ENCODE data around the gene CETP. TPM values are rescaled to one million over a fixed set of nuclear protein-coding genes. Genes with fewer than 3 reads are reported as not detected.
A peak's percentile ranks its signal among the peaks of the same experiment; 100 is the strongest.

Gene CETP
- total and polyA plus RNA-seq, 12 donors: 1.2 to 7.9 (median 2.8) TPM

DNA sequence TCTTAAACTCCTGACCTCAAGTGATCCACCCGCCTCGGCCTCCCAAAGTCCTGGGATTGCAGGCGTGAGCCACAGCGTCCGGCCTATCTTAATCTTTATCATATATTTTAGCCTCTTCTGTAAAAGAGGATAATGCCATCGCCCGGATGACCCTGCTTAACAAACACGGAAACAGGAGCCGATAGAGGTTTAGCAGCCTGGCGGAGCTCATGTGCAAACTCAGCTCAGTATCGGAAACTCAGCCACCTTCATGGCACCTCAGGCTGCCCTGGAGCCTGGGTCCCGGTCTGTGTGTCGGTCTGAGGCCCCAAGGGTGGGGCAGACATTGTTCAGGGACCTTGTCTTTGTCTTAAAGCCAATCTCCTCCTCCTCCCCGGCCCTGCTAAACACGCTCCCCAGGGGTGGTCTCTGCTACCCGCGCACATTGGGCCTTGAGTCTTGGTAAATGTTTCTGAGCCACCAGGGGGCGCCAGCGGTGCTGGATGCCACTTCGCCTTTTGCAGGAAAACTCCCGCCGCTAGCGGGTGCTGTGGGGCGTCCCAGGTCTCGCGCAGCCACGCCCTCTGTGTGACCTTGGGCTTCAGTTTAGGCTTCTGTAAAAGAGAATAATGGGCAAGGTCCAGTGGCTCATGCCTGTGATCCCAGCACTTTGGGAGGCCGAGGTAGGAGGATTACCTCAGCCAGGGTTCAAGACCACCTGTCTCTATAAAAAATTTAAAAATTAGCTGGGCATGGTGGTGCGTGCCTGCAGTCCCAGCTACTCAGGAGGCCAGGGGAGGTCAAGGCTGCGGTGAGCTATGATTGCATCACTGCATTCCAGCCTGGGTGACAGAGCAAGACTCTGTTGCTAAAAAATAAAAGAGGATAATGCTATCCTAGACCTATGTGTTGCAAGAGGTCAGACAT lies 2.7 kb downstream of the CETP start:
- intact Hi-C loops (cut with DNase I): no loop called here
- WGBS, 4 donors: 38 to 48% (median 47%) methylated on average over 27 to 30 of the region's 30 CpGs

GRCh38 chr16:56965149-56966092 lies 3.7 kb downstream of the CETP start:
- Histone ChIP-seq H3K27me3 (no peaks in the 10 kb centered on the region), H3K36me3 (replicated peaks in 1 of 2) (no peaks in the 10 kb centered on the region), H3K9me3 (replicated peaks in 1 of 3) (no peaks in the 10 kb centered on the region), H3K4me1 (replicated peaks in 1 of 2) (peaks cover 23 to 34% of the 10 kb centered on the region in 2 donors), H3K27ac (peak overlapping the region in 2 of 5 donors; percentile 58 to 60), H3K4me3 (no peak overlapping the region)
- no peak for TF ChIP-seq POLR2A (IDR thresholded peaks at IDR 0.05)
- DNase-seq: no peak
- intact Hi-C loops (cut with DNase I): no loop called here
- WGBS, 4 donors: 68 to 81% (median 74%) methylated on average over 11 to 12 of the region's 12 CpGs

More for the DNA sequence above, 2.7 kb downstream of the CETP start:
- Histone ChIP-seq H3K9me3 (replicated peaks in 1 of 3) (no peaks in the 10 kb centered on the region), H3K4me3 (no peak overlapping the region), H3K27me3 (no peaks in the 10 kb centered on the region), H3K4me1 (replicated peaks in 1 of 2) (peaks cover 25 to 37% of the 10 kb centered on the region in 2 donors), H3K36me3 (replicated peaks in 1 of 2) (no peaks in the 10 kb centered on the region), H3K27ac (peak overlapping the region in 2 of 5 donors; percentile 22 to 40)
- TF ChIP-seq, protein P1, sequence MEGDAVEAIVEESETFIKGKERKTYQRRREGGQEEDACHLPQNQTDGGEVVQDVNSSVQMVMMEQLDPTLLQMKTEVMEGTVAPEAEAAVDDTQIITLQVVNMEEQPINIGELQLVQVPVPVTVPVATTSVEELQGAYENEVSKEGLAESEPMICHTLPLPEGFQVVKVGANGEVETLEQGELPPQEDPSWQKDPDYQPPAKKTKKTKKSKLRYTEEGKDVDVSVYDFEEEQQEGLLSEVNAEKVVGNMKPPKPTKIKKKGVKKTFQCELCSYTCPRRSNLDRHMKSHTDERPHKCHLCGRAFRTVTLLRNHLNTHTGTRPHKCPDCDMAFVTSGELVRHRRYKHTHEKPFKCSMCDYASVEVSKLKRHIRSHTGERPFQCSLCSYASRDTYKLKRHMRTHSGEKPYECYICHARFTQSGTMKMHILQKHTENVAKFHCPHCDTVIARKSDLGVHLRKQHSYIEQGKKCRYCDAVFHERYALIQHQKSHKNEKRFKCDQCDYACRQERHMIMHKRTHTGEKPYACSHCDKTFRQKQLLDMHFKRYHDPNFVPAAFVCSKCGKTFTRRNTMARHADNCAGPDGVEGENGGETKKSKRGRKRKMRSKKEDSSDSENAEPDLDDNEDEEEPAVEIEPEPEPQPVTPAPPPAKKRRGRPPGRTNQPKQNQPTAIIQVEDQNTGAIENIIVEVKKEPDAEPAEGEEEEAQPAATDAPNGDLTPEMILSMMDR (IDR thresholded peaks at IDR 0.05): peak; percentile 49 to 89 (median 71)
- TF ChIP-seq POLR2A (IDR thresholded peaks at IDR 0.05): no peak
- DNase-seq: peak; percentile 76 to 94 (median 81)

GRCh38 chr16:56966093-56966475 lies 4.3 kb downstream of the CETP start:
- H3K4me3 ChIP-seq: no peak overlapping the region
- TF ChIP-seq, protein P1 (IDR thresholded peaks at IDR 0.05): no peak
- TF ChIP-seq POLR2A (IDR thresholded peaks at IDR 0.05): no peak
- peak overlapping the region in 2 of 5 donors; percentile 58 to 60 for H3K27ac ChIP-seq
- WGBS, 4 donors: 57 to 69% (median 67%) methylated on average over 3 of the region's 3 CpGs
- DNase-seq: no peak
- no peaks in the 10 kb centered on the region for H3K9me3 ChIP-seq (replicated peaks in 1 of 3)
- no peaks in the 10 kb centered on the region for H3K27me3 ChIP-seq
- intact Hi-C loops (cut with DNase I): no loop called here
- no peaks in the 10 kb centered on the region for H3K36me3 ChIP-seq (replicated peaks in 1 of 2)
- peaks cover 16 to 27% of the 10 kb centered on the region in 2 donors for H3K4me1 ChIP-seq (replicated peaks in 1 of 2)

DNA sequence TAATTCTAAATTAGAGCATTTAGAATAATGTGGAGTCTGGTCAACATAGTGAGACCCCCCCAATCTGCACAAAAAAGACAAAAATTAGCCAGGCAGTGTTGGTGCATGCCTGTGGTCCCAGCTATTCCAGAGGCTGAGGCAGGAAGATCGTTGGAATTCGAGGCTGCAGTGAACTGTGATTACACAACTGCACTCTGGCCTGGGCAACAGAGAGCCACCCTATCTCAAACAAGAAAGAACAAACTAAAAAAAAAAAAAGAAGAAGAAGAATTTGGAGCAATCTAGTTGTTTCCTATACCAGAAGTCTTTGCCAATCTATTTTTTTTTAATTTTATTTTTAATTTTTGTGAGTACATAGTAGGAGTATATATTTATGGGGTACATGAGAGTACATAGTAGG lies 6.0 kb downstream of the CETP start:
- intact Hi-C loops (cut with DNase I): no loop called here
- WGBS, 4 donors: 24 to 39% (median 27%) methylated on average over 2 of the region's 2 CpGs
- Histone ChIP-seq H3K27me3 (no peaks in the 10 kb centered on the region), H3K9me3 (replicated peaks in 1 of 3) (no peaks in the 10 kb centered on the region), H3K4me1 (replicated peaks in 1 of 2) (peaks cover 4 to 16% of the 10 kb centered on the region in 2 donors), H3K36me3 (replicated peaks in 1 of 2) (no peaks in the 10 kb centered on the region), H3K4me3 (no peak overlapping the region), H3K27ac (no peak overlapping the region)
- peak in 1 of 7 donors; percentile 33 for DNase-seq
- TF ChIP-seq, protein P1 (IDR thresholded peaks at IDR 0.05): no peak
- TF ChIP-seq POLR2A (IDR thresholded peaks at IDR 0.05): no peak

Data from adrenal gland (tissue), 12 donors.